Activated CD4-positive, CD25-positive, alpha-beta regulatory T cell (primary cell): ENCODE results near the gene TCHP.
"Not testable (repeated sequence)": the region's sequence is repeated elsewhere in the genome, so short reads cannot be mapped to it uniquely, and the experiment has no call there.

Experiments used
- DNase-seq, 4 experiments: peaks; one replicate each; lab custom pipeline; 2025; lab: John Stamatoyannopoulos, UW

TCHP gene

GRCh38 chr12:109910254-109910968, 10.3 kb downstream of the TCHP start:
- DNase-seq, result no peak

GRCh38 chr12:109910969-109911348, 10.9 kb downstream of the TCHP start:
- no peak for DNase-seq

GRCh38 chr12:109912855-109913321, 12.8 kb downstream of the TCHP start:
- DNase-seq, result no peak

- no peak for DNase-seq
Observed at GRCh38 chr12:109914461-109914860, 14.4 kb downstream of the TCHP start.

DNA sequence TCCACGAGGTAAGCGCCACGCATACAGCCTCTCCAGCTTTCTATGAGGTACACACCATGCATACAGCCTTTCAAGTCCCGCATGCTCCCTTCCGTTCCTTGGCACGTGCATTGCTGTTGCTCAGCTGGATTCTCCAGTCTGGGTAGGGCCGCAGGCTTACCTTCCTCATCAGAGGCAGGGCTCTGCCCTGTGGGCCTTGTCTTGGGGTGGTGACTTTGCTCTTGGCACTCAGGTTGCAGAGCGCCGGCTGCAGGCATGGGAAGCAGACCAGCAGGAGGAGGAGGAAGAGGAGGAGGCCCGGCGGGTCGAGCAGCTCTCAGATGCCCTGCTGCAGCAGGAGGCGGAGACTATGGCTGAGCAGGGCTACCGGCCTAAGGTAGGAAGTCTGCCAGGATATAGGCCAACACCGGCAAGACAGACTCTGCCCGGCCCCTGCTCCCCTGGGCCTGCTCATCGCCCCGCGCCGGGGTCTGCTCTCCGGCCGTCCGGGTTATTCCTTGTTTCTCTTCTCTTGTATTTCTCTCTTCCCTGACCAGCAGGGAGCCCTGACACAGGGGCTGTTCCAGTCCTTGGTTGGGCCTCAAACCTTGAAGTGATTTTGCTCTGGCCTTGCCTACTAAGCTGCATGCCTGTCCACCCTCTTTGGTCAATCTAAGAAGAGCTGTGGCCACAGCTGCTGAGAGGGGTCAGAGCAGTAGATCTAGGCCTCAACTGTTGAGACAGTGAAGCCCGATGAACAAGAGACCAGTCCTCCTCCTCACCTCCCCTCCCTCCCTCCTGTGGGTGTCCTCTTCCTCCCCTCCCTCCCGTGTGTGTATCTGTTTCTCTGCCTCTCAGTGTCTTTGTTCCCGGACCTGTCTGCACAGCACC, 15.3 kb downstream of the TCHP start:
- no peak for DNase-seq

GRCh38 chr12:109916045-109916444, 16.0 kb downstream of the TCHP start:
- DNase-seq, result no peak

- DNase-seq, result no peak
Observed at GRCh38 chr12:109919456-109919855, 19.4 kb downstream of the TCHP start.

DNA sequence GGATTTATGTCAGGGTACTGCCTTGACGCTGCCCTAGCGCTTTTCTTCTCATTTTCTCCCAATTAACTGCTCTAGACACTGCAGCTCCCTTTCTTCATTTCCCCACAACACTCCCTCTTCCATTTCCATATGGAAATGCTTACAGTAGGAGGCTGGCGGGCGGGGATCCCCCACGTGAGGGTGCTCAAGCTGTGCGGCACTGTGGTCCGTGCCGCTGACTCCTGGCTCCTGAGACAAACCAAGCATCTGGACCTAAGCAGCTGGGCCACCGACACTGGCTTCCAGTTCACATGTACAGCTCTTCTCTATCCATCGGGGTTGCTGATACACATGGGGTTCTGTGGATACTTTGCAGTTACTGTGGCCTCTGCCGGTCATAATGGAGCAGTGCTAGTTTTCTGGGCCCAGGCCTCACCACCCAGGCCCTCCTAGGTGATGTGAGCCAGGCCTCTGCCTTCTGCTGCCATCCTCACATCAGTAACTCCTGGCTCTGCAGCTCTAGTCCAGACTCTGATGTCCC, 20.2 kb downstream of the TCHP start:
- no peak for DNase-seq

GRCh38 chr12:109921982-109922381, 21.9 kb downstream of the TCHP start:
- no peak for DNase-seq

DNA sequence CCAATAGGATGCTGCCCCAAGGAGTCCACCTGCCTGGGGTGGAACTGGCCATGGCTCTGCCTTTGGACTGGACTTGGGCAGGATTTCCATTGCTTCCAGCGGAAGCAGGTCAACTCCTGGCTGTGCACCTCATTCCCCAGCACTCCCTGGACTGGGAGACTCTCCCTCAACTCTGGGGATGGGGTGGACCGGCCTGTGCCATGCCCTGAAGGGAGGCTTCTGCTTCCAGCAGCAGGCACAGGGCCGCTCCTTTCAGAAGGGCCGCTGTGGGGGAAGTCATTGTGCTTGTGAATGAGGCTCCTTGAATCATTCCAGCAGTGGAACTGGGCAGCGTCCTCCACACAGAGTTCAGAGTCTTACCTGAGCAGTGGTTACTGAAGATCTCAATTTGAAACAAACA, 23.0 kb downstream of the TCHP start:
- DNase-seq, result no peak

- no peak for DNase-seq
Observed at GRCh38 chr12:109923481-109924245, 23.6 kb downstream of the TCHP start.

- no peak for DNase-seq
Observed at GRCh38 chr12:109925185-109925840, 25.2 kb downstream of the TCHP start.

- no peak for DNase-seq
Observed at GRCh38 chr12:109926016-109926415, 25.9 kb downstream of the TCHP start.

- DNase-seq, result no peak
Observed at GRCh38 chr12:109926488-109927210, 26.6 kb downstream of the TCHP start.

- DNase-seq, result peak in 1 of 4 experiments; percentile 8
Observed at GRCh38 chr12:109927622-109928021, 27.5 kb downstream of the TCHP start.

DNA sequence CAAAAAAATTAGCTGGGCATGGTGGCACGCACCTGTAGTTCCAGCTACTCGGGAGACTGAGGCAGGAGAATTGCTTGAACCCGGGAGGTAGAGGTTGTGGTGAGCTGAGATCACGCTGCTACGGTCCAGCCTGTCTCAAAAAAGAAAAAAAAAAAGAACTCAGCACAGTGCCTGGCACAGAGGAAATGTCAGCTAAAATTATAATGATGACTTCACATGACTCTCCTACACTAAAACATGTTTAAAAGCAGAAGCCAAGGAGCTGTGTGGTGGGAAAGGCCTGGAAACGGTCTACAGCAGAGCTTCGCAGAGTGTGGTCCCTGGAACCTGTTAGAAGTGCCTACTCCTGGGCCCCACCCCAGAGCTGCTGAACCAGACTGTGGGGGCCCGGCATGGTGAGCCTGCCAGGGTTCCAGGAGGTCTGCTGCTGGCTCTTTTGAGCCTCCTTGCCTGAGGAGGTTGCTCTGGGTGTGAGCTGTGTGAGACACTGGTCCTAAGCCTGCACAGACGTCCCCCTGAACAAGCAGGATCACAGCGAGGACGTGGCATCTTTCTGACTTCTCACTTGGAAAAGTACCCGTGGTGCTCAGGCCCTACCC, 28.1 kb downstream of the TCHP start:
- DNase-seq, result no peak

- not testable (repeated sequence) for DNase-seq
Observed at GRCh38 chr12:109929326-109929725, 29.3 kb downstream of the TCHP start.

GRCh38 chr12:109930028-109930800, 30.1 kb downstream of the TCHP start:
- DNase-seq, result no peak

- DNase-seq, result no peak
Observed at GRCh38 chr12:109931143-109931542, 31.1 kb downstream of the TCHP start.
